ENCODE data around the gene PJA2.

PJA2 gene

DNA sequence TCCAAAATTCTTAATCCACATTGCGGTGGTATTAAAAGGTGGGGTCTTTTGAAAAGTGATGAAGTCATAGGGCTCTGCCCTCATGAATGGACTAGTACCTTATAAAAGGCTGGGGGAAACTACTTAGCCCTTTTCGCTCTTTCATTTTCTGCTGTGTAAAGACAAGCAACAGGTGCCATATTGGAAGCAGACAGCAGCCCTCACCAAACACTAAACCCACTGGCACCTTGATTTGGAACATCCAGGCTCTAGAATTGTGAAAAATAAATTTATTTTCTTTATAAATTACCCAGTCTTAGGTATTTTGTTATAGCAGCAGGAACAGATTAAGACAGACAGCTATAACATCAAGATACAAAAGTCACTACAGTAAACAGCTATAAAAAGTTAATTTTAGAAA, 12.8 kb downstream of the PJA2 start:
- H3K4me1 ChIP-seq (ENCODE audit: low read depth, poor library complexity, severe bottlenecking) = no peaks in the 10 kb centered on the region
- H3K79me2 ChIP-seq (ENCODE audit: insufficient read depth, low read depth) = peaks cover 74% of the 10 kb centered on the region
- H3K9ac ChIP-seq = no peak overlapping the region
- no peaks in the 10 kb centered on the region for H4K20me1 ChIP-seq (ENCODE audit: insufficient read depth)
- H2AFZ ChIP-seq (ENCODE audit: low read depth) = no peak overlapping the region
- no peaks in the 10 kb centered on the region for H3K27me3 ChIP-seq (ENCODE audit: insufficient read depth, low read depth)
- TF ChIP-seq, protein P1, sequence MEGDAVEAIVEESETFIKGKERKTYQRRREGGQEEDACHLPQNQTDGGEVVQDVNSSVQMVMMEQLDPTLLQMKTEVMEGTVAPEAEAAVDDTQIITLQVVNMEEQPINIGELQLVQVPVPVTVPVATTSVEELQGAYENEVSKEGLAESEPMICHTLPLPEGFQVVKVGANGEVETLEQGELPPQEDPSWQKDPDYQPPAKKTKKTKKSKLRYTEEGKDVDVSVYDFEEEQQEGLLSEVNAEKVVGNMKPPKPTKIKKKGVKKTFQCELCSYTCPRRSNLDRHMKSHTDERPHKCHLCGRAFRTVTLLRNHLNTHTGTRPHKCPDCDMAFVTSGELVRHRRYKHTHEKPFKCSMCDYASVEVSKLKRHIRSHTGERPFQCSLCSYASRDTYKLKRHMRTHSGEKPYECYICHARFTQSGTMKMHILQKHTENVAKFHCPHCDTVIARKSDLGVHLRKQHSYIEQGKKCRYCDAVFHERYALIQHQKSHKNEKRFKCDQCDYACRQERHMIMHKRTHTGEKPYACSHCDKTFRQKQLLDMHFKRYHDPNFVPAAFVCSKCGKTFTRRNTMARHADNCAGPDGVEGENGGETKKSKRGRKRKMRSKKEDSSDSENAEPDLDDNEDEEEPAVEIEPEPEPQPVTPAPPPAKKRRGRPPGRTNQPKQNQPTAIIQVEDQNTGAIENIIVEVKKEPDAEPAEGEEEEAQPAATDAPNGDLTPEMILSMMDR (conservative IDR thresholded peaks at IDR 0.05; ENCODE audit: low read depth, low read length) = no peak
- no peak overlapping the region for H3K27ac ChIP-seq
- H3K36me3 ChIP-seq (ENCODE audit: insufficient read depth) = no peaks in the 10 kb centered on the region
- no peak overlapping the region for H3K4me3 ChIP-seq (IDR thresholded peaks at IDR 0.05; ENCODE audit: insufficient read depth, low read depth, low read length)
- H3K4me2 ChIP-seq = no peak overlapping the region

DNA sequence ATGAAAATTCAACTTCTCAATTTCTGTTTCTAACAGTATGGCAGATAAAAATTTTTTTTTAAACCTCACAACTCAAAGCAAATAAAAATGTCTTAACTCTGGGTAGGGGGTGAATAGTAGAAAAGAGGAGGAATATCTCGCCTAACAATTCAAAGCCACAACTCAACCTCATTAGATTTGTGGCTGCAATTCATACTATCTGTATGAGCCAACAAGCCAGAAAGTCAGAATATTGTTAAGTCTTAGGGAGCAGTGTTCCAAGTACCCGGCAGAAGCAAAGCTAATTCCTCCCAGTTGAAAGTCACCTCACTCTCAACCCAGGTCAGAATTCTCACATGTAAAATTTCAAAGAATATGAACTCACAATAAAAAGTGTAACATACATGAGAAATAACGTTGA, 15.0 kb downstream of the PJA2 start:
- H3K79me2 ChIP-seq (ENCODE audit: insufficient read depth, low read depth) = peaks cover 67% of the 10 kb centered on the region; the same call in 1 of the 2 replicates
- no peak overlapping the region for H3K27ac ChIP-seq
- H3K4me3 ChIP-seq (IDR thresholded peaks at IDR 0.05; ENCODE audit: insufficient read depth, low read depth, low read length) = no peak overlapping the region
- H3K36me3 ChIP-seq (ENCODE audit: insufficient read depth) = no peaks in the 10 kb centered on the region
- no peaks in the 10 kb centered on the region for H4K20me1 ChIP-seq (ENCODE audit: insufficient read depth)
- TF ChIP-seq, protein P1 (conservative IDR thresholded peaks at IDR 0.05; ENCODE audit: low read depth, low read length) = no peak
- no peak overlapping the region for H3K9ac ChIP-seq
- H2AFZ ChIP-seq (ENCODE audit: low read depth) = no peak overlapping the region
- no peak overlapping the region for H3K4me2 ChIP-seq
- H3K27me3 ChIP-seq (ENCODE audit: insufficient read depth, low read depth) = no peaks in the 10 kb centered on the region
- H3K4me1 ChIP-seq (ENCODE audit: low read depth, poor library complexity, severe bottlenecking) = no peaks in the 10 kb centered on the region

DNA sequence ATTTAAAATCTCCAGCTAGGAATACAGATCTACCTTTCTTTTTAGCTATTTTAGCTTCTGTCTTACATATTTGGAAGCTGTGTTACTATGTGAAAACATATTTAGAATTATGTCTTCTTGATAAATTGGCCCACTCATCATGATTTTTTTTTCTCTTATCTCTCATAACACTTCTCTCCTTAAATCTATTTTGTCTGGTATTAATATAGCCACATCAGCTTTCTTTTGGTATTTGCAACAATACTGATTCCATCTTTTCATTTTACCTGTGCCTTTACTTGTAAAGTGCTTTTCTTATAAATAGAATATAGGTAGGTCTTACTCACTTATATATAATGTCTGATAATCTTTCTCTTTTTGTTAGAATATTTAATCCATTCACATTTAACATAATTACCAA, 19.6 kb downstream of the PJA2 start:
- H4K20me1 ChIP-seq (ENCODE audit: insufficient read depth) = no peaks in the 10 kb centered on the region
- H3K4me1 ChIP-seq (ENCODE audit: low read depth, poor library complexity, severe bottlenecking) = no peaks in the 10 kb centered on the region
- H3K27me3 ChIP-seq (ENCODE audit: insufficient read depth, low read depth) = no peaks in the 10 kb centered on the region
- H3K36me3 ChIP-seq (ENCODE audit: insufficient read depth) = no peaks in the 10 kb centered on the region
- H3K4me3 ChIP-seq (IDR thresholded peaks at IDR 0.05; ENCODE audit: insufficient read depth, low read depth, low read length) = no peak overlapping the region
- H3K27ac ChIP-seq = no peak overlapping the region
- no peak overlapping the region for H3K9ac ChIP-seq
- no peak overlapping the region for H2AFZ ChIP-seq (ENCODE audit: low read depth)
- TF ChIP-seq, protein P1 (conservative IDR thresholded peaks at IDR 0.05; ENCODE audit: low read depth, low read length) = no peak
- peaks cover 44% of the 10 kb centered on the region; the same call in 1 of the 2 replicates for H3K79me2 ChIP-seq (ENCODE audit: insufficient read depth, low read depth)
- no peak overlapping the region for H3K4me2 ChIP-seq

DNA sequence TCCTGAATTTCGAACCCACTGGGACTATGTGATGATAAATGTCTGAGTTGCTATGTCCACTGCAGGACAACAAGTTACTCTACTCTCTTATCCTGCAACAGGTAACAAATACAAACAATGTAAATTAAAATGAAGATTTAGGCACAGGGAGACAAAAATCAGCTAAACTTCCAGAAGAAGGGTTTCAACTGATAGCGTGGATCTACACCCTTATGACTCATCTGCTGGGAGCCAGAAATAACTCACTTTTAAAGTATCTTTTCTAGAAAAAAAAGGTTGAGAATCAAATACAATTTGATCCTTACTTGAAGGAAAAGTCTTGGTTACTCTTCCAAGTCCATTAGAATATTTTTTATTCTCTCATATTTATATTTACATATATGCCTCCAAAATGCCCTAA, 21.4 kb downstream of the PJA2 start:
- no peak overlapping the region for H3K4me3 ChIP-seq (IDR thresholded peaks at IDR 0.05; ENCODE audit: insufficient read depth, low read depth, low read length)
- H4K20me1 ChIP-seq (ENCODE audit: insufficient read depth) = no peaks in the 10 kb centered on the region

More for the DNA sequence above, 21.4 kb downstream of the PJA2 start:
- Histone ChIP-seq H3K4me2 (no peak overlapping the region), H3K4me1 (ENCODE audit: low read depth, poor library complexity, severe bottlenecking) (no peaks in the 10 kb centered on the region), H3K27me3 (ENCODE audit: insufficient read depth, low read depth) (no peaks in the 10 kb centered on the region), H3K27ac (no peak overlapping the region), H3K79me2 (ENCODE audit: insufficient read depth, low read depth) (peaks cover 28% of the 10 kb centered on the region; the same call in 1 of the 2 replicates), H2AFZ (ENCODE audit: low read depth) (no peak overlapping the region), H3K9ac (no peak overlapping the region), H3K36me3 (ENCODE audit: insufficient read depth) (no peaks in the 10 kb centered on the region)
- TF ChIP-seq, protein P1 (conservative IDR thresholded peaks at IDR 0.05; ENCODE audit: low read depth, low read length) = no peak
